Stomach (tissue), 9 donors: ENCODE results near the gene FRRS1. TPM values are rescaled to one million over a fixed set of nuclear protein-coding genes. Genes with fewer than 3 reads are reported as not detected.

Source experiments
- DNase-seq, 2 donors: peaks; one replicate each; pipeline versions ENCODE4 v3.0.0 to v3.0.0-alpha.2; 2013 to 2019
- H3K27ac ChIP-seq, 5 donors: fragments of 200-600 bp in 4 of 5; sonication (generic) in 4 of 5; one replicate each; pipeline ENCODE4 v1.5.1; 2013 to 2019; ENCODE audit warnings: mild to moderate bottlenecking in 1 of 5, moderate library complexity in 1 of 5
- H3K27me3 ChIP-seq, 3 donors: fragments of 200-600 bp; sonication (generic); one replicate each; pipeline ENCODE4 v1.5.1; 2017 to 2019; ENCODE audit warnings: mixed run types in 1 of 3
- H3K36me3 ChIP-seq, 4 donors: fragments of 200-600 bp; sonication (generic); 1 replicate in 3 of 4; 2 replicates in 1 of 4; pipeline ENCODE4 v1.5.1; 2016 to 2019
- H3K4me1 ChIP-seq, 4 donors: fragments of 200-600 bp; sonication (generic); one replicate each; pipeline ENCODE4 v1.5.1; 2016 to 2019
- H3K4me3 ChIP-seq, 4 donors: fragments of 200-600 bp; sonication (generic) in 3 of 4; one replicate each; pipeline ENCODE4 v1.5.1; 2016 to 2019; ENCODE audit warnings: mild to moderate bottlenecking in 1 of 4
- H3K9me3 ChIP-seq, 4 donors: fragments of 200-600 bp; sonication (generic); one replicate each; pipeline ENCODE4 v1.5.1; 2016 to 2019
- CTCF ChIP-seq, 7 experiments: fragments of 450-650 bp in 4 of 7; fragments of 200-600 bp in 3 of 7; sonication (generic) in 3 of 7; IDR thresholded peaks; one replicate each; pipeline ENCODE4 v1.5.1; 2016 to 2019; ENCODE audit warnings: antibody characterized with exemption in 7 of 7, control low read depth in 2 of 7, mild to moderate bottlenecking in 1 of 7
- EP300 ChIP-seq: sonication (generic); formaldehyde crosslinking; IDR thresholded peaks from one replicate; pipeline ENCODE4 v1.6.1; 2017; ENCODE audit warnings: antibody characterized with exemption
- POLR2A ChIP-seq, 4 donors: fragments of 450-650 bp; IDR thresholded peaks; one replicate each; pipeline ENCODE4 v1.6.1; 2016; ENCODE audit warnings: antibody characterized with exemption in 4 of 4, control low read depth in 2 of 4, mild to moderate bottlenecking in 1 of 4, moderate library complexity in 1 of 4
- POLR2AphosphoS5 ChIP-seq, 3 donors: sonication (generic); formaldehyde crosslinking; IDR thresholded peaks; one replicate each; pipeline ENCODE4 v1.6.1; 2016; ENCODE audit warnings: antibody characterized with exemption in 3 of 3
- WGBS, 5 donors: extraction: QIAGEN DNeasy Blood & Tissue Kit in 3 of 5; methylation state at CpG; one replicate each; pipeline versions ENCODE4 v1.1.5 to v1.1.7; 2013 to 2018; 5-methylcytosine and 5-hydroxymethylcytosine counted together
- intact Hi-C: fragments of 100-400 bp; cut with DNase I; formaldehyde crosslinking; loops from one replicate; pipeline ENCODE4 v1.15.1; 2023; ENCODE audit warnings: low total_unique reads
- polyA plus RNA-seq, 3 donors: library from polyadenylated mRNA; stranded (reverse); fragments of 200-250 nt; gene quantifications; one replicate each; pipeline ENCODE4 v1.2.3, GENCODE V29; 2013
- total RNA-seq, 5 donors: library from RNA; depleted of rRNA; stranded (reverse); fragments of >200 nt; gene quantifications; one replicate each; pipeline versions ENCODE4 v1.1.0 to v1.2.3, GENCODE V29; 2014 to 2016
- donor health status: healthy with polysubstance abuse.
- donor health status: Bipolar disorder and iron deficiency.
- donor health status: healthy.

The FRRS1 gene
- total and polyA plus RNA-seq, 8 donors, result 0.46 to 21.1 (median 4.0) TPM

- no peak for TF ChIP-seq POLR2A (IDR thresholded peaks at IDR 0.05)
- no peak for TF ChIP-seq POLR2AphosphoS5 (IDR thresholded peaks at IDR 0.05)
- no peak for TF ChIP-seq CTCF (IDR thresholded peaks at IDR 0.05)
- TF ChIP-seq EP300, result no peak
- no peak overlapping the region for H3K27ac ChIP-seq
Measured at GRCh38 chr1:99670583-99670982, 95.9 kb downstream of the FRRS1 start.

GRCh38 chr1:99669821-99670220 lies 96.6 kb downstream of the FRRS1 start:
- TF ChIP-seq POLR2A (IDR thresholded peaks at IDR 0.05) (no peak), POLR2AphosphoS5 (IDR thresholded peaks at IDR 0.05) (no peak), EP300 (no peak), CTCF (IDR thresholded peaks at IDR 0.05) (no peak)
- no peak for DNase-seq

More at GRCh38 chr1:99670583-99670982, 95.9 kb downstream of the FRRS1 start:
- intact Hi-C loops, result no loop called here
- Histone ChIP-seq H3K4me1 (no peaks in the 10 kb centered on the region), H3K27me3 (no peaks in the 10 kb centered on the region), H3K36me3 (no peaks in the 10 kb centered on the region), H3K4me3 (no peak overlapping the region), H3K9me3 (no peaks in the 10 kb centered on the region)
- WGBS, 5 donors, result 55 to 73% (median 55%) methylated on average over 1 of the region's 1 CpG
- no peak for DNase-seq

GRCh38 chr1:99669376-99669775 lies 97.1 kb downstream of the FRRS1 start:
- intact Hi-C loops, result no loop called here
- H3K27me3 ChIP-seq, result no peaks in the 10 kb centered on the region
- H3K4me3 ChIP-seq, result no peak overlapping the region
- no peaks in the 10 kb centered on the region for H3K9me3 ChIP-seq
- H3K27ac ChIP-seq, result no peak overlapping the region
- DNase-seq, result no peak
- no peaks in the 10 kb centered on the region for H3K36me3 ChIP-seq
- 77 to 86% (median 80%) methylated on average over 4 of the region's 4 CpGs for WGBS, 5 donors
- TF ChIP-seq CTCF (IDR thresholded peaks at IDR 0.05), result no peak
- no peaks in the 10 kb centered on the region for H3K4me1 ChIP-seq

More at GRCh38 chr1:99669821-99670220, 96.6 kb downstream of the FRRS1 start:
- Histone ChIP-seq H3K4me3 (no peak overlapping the region), H3K27me3 (no peaks in the 10 kb centered on the region), H3K27ac (no peak overlapping the region), H3K4me1 (no peaks in the 10 kb centered on the region), H3K36me3 (no peaks in the 10 kb centered on the region), H3K9me3 (no peaks in the 10 kb centered on the region)
- WGBS, 5 donors, result 88 to 96% (median 94%) methylated on average over 2 of the region's 2 CpGs
- intact Hi-C loops, result no loop called here

GRCh38 chr1:99665212-99665611 lies 101.2 kb downstream of the FRRS1 start:
- peaks cover 0 to 11% (median 5%) of the 10 kb centered on the region in 4 donors for H3K4me1 ChIP-seq
- TF ChIP-seq POLR2AphosphoS5 (IDR thresholded peaks at IDR 0.05) (no peak), POLR2A (IDR thresholded peaks at IDR 0.05) (no peak), EP300 (no peak), CTCF (IDR thresholded peaks at IDR 0.05) (no peak)
- WGBS, 5 donors, result 71 to 85% (median 81%) methylated on average over 1 of the region's 1 CpG
- H3K27ac ChIP-seq, result no peak overlapping the region
- intact Hi-C loops, result no loop called here
- no peak for DNase-seq
- no peaks in the 10 kb centered on the region for H3K36me3 ChIP-seq
- H3K27me3 ChIP-seq, result no peaks in the 10 kb centered on the region
- no peak overlapping the region for H3K4me3 ChIP-seq
- no peaks in the 10 kb centered on the region for H3K9me3 ChIP-seq
